HepG2 (cell line): ENCODE data around the gene PLVAP. TPM values are rescaled to one million over a fixed set of nuclear protein-coding genes. Genes with fewer than 3 reads are reported as not detected.

ENCODE experiments used
- BRD4 ChIP-seq: sonication (generic); formaldehyde crosslinking; IDR thresholded peaks from 2 replicates; pipeline ENCODE4 v1.4.0; 2020; ENCODE audit warnings: missing genetic modification reagents
- DR1 ChIP-seq: sonication (generic); formaldehyde crosslinking; IDR thresholded peaks from 2 replicates; pipeline ENCODE4 v1.8.0; 2021; ENCODE audit warnings: mild to moderate bottlenecking, missing genetic modification reagents, inconsistent platforms
- FOXK1 ChIP-seq: sonication (generic); formaldehyde crosslinking; IDR thresholded peaks from 2 replicates; pipeline ENCODE4 v1.4.0; 2020; ENCODE audit warnings: low read depth, missing genetic modification reagents, borderline replicate concordance
- MYC ChIP-seq: sonication (generic); formaldehyde crosslinking; IDR thresholded peaks from 2 replicates; pipeline ENCODE4 v1.9.0; 2021; ENCODE audit warnings: missing genetic modification reagents, borderline replicate concordance
- NCOA2 ChIP-seq: sonication (generic); formaldehyde crosslinking; IDR thresholded peaks from 2 replicates; pipeline ENCODE4 v1.8.0; 2022; ENCODE audit warnings: inconsistent platforms
- PAF1 ChIP-seq: IDR thresholded peaks from 2 replicates; pipeline ENCODE4 v1.6.1; 2016; ENCODE audit warnings: missing genetic modification reagents, missing compliant biosample characterization
- SMYD3 ChIP-seq: sonication (generic); formaldehyde crosslinking; IDR thresholded peaks from 2 replicates; pipeline ENCODE4 v1.8.1; 2023; ENCODE audit warnings: mild to moderate bottlenecking, missing genetic modification reagents
- SPEN ChIP-seq: sonication (generic); formaldehyde crosslinking; IDR thresholded peaks from 2 replicates; pipeline ENCODE4 v1.5.1; 2020; ENCODE audit warnings: low read depth, mild to moderate bottlenecking, missing genetic modification reagents
- TBX2 ChIP-seq: sonication (generic); formaldehyde crosslinking; IDR thresholded peaks from 2 replicates; pipeline ENCODE4 v1.5.0; 2020; ENCODE audit warnings: missing genetic modification reagents, mild to moderate bottlenecking, borderline replicate concordance
- TCF12 ChIP-seq, 2 experiments: fragments of 450-650 bp in 1 of 2; sonication (generic) in 1 of 2; formaldehyde crosslinking in 1 of 2; IDR thresholded peaks; 2 replicates each; pipeline versions ENCODE4 v1.6.1 to v1.8.0; 2017 to 2022; ENCODE audit warnings: antibody characterized with exemption in 1 of 2, mild to moderate bottlenecking in 1 of 2, missing genetic modification reagents in 1 of 2, moderate library complexity in 1 of 2
- ZC3H4 ChIP-seq: sonication (generic); formaldehyde crosslinking; IDR thresholded peaks from 2 replicates; pipeline ENCODE4 v1.4.0; 2020; ENCODE audit warnings: missing genetic modification reagents, borderline replicate concordance
- ZNF546 ChIP-seq: sonication (generic); formaldehyde crosslinking; conservative IDR thresholded peaks from 2 replicates; pipeline ENCODE4 v1.8.1; 2023; ENCODE audit warnings: mild to moderate bottlenecking, missing genetic modification reagents
- ZNF567 ChIP-seq: sonication (generic); formaldehyde crosslinking; IDR thresholded peaks from 2 replicates; pipeline ENCODE4 v1.8.1; 2023; ENCODE audit warnings: mild to moderate bottlenecking, missing genetic modification reagents, borderline replicate concordance
- ZNF598 ChIP-seq: sonication (generic); formaldehyde crosslinking; IDR thresholded peaks from 2 replicates; pipeline ENCODE4 v1.5.1; 2020; ENCODE audit warnings: mild to moderate bottlenecking, missing genetic modification reagents, borderline replicate concordance
- ZNF746 ChIP-seq: sonication (generic); formaldehyde crosslinking; IDR thresholded peaks from 2 replicates; pipeline ENCODE4 v1.8.0; 2022; ENCODE audit warnings: mild to moderate bottlenecking, missing genetic modification reagents
- ZNF768 ChIP-seq: sonication (generic); formaldehyde crosslinking; IDR thresholded peaks from 2 replicates; pipeline ENCODE4 v1.4.0; 2020; ENCODE audit warnings: missing genetic modification reagents
- polyA plus RNA-seq, 8 experiments: library from polyadenylated mRNA; depleted of rRNA in 3 of 8; stranded (reverse) in 7 of 8; unstranded in 1 of 8; fragments of >200 nt; fragmentation: Illumina TruSeq in 4 of 8; extraction: Trizol in 4 of 8; gene quantifications; 2 replicates each; pipeline versions ENCODE4 v1.2.1 to v1.2.3, GENCODE V29; 2011 to 2016; ENCODE audit warnings: low read depth in 4 of 8, missing spikeins in 1 of 8, mixed read lengths in 1 of 8; ENCODE audit not compliant: insufficient read depth in 1 of 8
- total RNA-seq, 5 experiments: library from RNA; depleted of rRNA; stranded (reverse); fragments of >200 nt; fragmentation: Illumina TruSeq; extraction: Trizol; gene quantifications; 2 replicates each; pipeline ENCODE4 v1.2.3, GENCODE V29; 2016; ENCODE audit warnings: low read depth in 1 of 5
- TF ChIP-seq, protein P1 (sequence below): sonication (generic); formaldehyde crosslinking; IDR thresholded peaks from 2 replicates; pipeline ENCODE4 v1.5.0; 2020; ENCODE audit warnings: missing genetic modification reagents
- TF ChIP-seq, protein P2 (sequence below): sonication (generic); formaldehyde crosslinking; IDR thresholded peaks from 2 replicates; pipeline ENCODE4 v1.5.1; 2020; ENCODE audit warnings: missing genetic modification reagents, mild to moderate bottlenecking, borderline replicate concordance
- TF ChIP-seq, protein P3 (sequence below): sonication (generic); formaldehyde crosslinking; IDR thresholded peaks from 2 replicates; pipeline ENCODE4 v1.5.0; 2020; ENCODE audit warnings: mild to moderate bottlenecking, missing genetic modification reagents
- TF ChIP-seq, protein P4 (sequence below): sonication (generic); formaldehyde crosslinking; IDR thresholded peaks from 2 replicates; pipeline ENCODE4 v1.4.0; 2020; ENCODE audit warnings: low read depth, missing genetic modification reagents

The PLVAP gene
- total and polyA plus RNA-seq, 2 of the 13 experiments (the other 11 are each of a cell fraction or from before 2014, with no cell fraction given) = 0.26 TPM; not detected in 1

DNA sequence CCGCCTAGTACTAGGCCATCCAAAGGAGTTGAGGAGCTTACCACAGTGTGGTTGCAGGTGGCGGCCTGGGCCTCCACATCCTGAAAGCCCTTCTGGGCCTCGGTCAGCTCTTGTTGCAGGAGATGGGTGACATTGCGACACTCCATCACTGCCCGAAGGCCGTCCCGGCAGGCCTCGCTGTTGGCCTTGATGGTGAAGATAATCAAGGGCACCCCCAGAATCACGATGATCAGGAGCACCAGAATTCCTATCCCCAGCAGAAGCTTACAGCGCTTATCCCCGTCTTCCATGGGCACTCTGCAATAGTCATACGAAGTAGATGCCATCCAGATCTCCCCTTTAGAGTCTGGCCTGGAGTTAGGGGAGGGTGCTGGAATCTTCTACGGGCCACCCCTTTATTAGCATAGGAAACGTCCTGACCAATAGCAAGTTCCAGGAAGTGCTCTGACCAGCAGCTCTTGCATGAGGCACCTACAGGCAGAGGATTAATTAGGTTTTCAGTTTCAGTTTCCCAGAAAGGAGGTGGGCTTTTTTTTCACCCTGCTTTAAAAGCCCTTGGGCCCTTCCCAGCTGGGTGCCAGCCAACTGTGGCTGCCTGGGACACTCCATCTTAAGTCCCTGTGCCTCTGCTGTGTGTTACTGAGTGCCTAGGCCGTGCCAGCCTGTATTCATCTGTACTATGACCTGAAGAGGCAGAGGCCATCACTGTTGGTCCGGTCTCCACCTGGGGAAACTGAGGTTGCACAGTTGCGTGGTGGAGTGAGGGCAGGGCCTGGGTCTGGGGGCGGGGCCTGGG lies 28.3 kb upstream of the PLVAP start, which contains the start of gene BST2 (continued):
- TF ChIP-seq ZC3H4 (CRISPR knock-in tag) (0 out of 2 replicates have a peak, but pooled peaks have one; percentile 59), MYC (CRISPR knock-in tag) (peak; percentile 29; the same call in 1 of the 2 replicates), BRD4 (0 out of 2 replicates have a peak, but pooled peaks have one; percentile 39), NCOA2 (peak; percentile 31), ZNF567 (CRISPR knock-in tag) (peak; percentile 58; the same call in 1 of the 2 replicates), ZNF746 (CRISPR knock-in tag) (0 out of 2 replicates have a peak, but pooled peaks have one; percentile 58), TCF12 (IDR thresholded peaks at IDR 0.05) (no peak), TCF12 (CRISPR knock-in tag; IDR thresholded peaks at IDR 0.05) (no peak), FOXK1 (peak; percentile 25; the same call in 1 of the 2 replicates), SMYD3 (no peak), DR1 (CRISPR knock-in tag) (peak; percentile 48; the same call in 1 of the 2 replicates), ZNF598 (CRISPR knock-in tag) (peak; percentile 62; the same call in 1 of the 2 replicates), TBX2 (peak; percentile 62), ZNF768 (CRISPR knock-in tag) (0 out of 2 replicates have a peak, but pooled peaks have one; percentile 23), SPEN (peak; percentile 84; the same call in 1 of the 2 replicates), ZNF546 (CRISPR knock-in tag) (0 out of 2 replicates have a peak, but pooled peaks have one; percentile 19), PAF1 (CRISPR knock-in tag) (no peak)
- TF ChIP-seq, protein P1, sequence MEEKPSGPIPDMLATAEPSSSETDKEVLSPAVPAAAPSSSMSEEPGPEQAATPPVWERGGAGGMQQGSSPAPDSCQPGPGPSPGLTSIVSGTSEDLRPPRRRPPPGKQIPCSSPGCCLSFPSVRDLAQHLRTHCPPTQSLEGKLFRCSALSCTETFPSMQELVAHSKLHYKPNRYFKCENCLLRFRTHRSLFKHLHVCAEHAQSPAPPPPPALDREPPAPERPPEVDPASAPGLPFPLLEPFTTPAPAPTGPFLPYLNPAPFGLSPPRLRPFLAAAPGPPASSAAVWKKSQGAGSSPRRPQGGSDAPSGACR (CRISPR knock-in tag) = peak; percentile 51; the same call in 1 of the 2 replicates
- TF ChIP-seq, protein P2, sequence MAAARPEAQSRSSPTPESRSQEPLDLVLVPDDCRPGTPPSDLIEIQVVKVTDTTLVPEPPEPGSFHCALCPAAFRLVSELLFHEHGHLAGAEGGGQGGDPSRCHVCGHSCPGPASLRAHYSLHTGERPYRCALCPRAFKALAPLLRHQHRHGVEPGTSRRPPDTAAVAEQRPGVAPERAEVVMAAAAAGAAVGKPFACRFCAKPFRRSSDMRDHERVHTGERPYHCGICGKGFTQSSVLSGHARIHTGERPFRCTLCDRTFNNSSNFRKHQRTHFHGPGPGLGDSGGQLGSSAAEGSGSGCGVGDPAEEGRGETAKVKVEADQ = 0 out of 2 replicates have a peak, but pooled peaks have one; percentile 62
- TF ChIP-seq, protein P3, sequence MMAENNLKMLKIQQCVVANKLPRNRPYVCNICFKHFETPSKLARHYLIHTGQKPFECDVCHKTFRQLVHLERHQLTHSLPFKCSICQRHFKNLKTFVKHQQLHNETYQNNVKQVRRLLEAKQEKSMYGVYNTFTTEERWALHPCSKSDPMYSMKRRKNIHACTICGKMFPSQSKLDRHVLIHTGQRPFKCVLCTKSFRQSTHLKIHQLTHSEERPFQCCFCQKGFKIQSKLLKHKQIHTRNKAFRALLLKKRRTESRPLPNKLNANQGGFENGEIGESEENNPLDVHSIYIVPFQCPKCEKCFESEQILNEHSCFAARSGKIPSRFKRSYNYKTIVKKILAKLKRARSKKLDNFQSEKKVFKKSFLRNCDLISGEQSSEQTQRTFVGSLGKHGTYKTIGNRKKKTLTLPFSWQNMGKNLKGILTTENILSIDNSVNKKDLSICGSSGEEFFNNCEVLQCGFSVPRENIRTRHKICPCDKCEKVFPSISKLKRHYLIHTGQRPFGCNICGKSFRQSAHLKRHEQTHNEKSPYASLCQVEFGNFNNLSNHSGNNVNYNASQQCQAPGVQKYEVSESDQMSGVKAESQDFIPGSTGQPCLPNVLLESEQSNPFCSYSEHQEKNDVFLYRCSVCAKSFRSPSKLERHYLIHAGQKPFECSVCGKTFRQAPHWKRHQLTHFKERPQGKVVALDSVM (CRISPR knock-in tag) = peak; percentile 60
- TF ChIP-seq, protein P4, sequence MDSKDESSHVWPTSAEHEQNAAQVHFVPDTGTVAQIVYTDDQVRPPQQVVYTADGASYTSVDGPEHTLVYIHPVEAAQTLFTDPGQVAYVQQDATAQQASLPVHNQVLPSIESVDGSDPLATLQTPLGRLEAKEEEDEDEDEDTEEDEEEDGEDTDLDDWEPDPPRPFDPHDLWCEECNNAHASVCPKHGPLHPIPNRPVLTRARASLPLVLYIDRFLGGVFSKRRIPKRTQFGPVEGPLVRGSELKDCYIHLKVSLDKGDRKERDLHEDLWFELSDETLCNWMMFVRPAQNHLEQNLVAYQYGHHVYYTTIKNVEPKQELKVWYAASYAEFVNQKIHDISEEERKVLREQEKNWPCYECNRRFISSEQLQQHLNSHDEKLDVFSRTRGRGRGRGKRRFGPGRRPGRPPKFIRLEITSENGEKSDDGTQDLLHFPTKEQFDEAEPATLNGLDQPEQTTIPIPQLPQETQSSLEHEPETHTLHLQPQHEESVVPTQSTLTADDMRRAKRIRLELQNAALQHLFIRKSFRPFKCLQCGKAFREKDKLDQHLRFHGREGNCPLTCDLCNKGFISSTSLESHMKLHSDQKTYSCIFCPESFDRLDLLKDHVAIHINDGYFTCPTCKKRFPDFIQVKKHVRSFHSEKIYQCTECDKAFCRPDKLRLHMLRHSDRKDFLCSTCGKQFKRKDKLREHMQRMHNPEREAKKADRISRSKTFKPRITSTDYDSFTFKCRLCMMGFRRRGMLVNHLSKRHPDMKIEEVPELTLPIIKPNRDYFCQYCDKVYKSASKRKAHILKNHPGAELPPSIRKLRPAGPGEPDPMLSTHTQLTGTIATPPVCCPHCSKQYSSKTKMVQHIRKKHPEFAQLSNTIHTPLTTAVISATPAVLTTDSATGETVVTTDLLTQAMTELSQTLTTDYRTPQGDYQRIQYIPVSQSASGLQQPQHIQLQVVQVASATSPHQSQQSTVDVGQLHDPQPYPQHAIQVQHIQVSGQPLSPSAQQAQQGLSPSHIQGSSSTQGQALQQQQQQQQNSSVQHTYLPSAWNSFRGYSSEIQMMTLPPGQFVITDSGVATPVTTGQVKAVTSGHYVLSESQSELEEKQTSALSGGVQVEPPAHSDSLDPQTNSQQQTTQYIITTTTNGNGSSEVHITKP (CRISPR knock-in tag) = 0 out of 2 replicates have a peak, but pooled peaks have one; percentile 58
